Mesendoderm (in vitro differentiated cells): ENCODE results near the gene CNPY3.
"Not testable (repeated sequence)": the region's sequence is repeated elsewhere in the genome, so short reads cannot be mapped to it uniquely, and the experiment has no call there.

Experiments
- DNase-seq: peaks from one replicate; pipeline ENCODE4 v3.0.0; 2013
- H2AK5ac ChIP-seq: 2 replicates; pipeline ENCODE4 v1.6.1; 2013; ENCODE audit warnings: low read length, inconsistent platforms
- H2BK120ac ChIP-seq: 2 replicates; pipeline ENCODE4 v1.6.1; 2013; ENCODE audit warnings: low read depth, mild to moderate bottlenecking, low read length, moderate library complexity, mixed read lengths
- H2BK15ac ChIP-seq: replicated peaks from 2 replicates; pipeline ENCODE4 v1.6.1; 2013; ENCODE audit warnings: low read depth, mild to moderate bottlenecking, moderate library complexity
- H2BK5ac ChIP-seq: 2 replicates; pipeline ENCODE4 v1.6.1; 2013; ENCODE audit warnings: low read length, inconsistent platforms
- H3K18ac ChIP-seq: 2 replicates; pipeline ENCODE4 v1.6.1; 2013; ENCODE audit warnings: mild to moderate bottlenecking, low read length, mixed read lengths
- H3K23ac ChIP-seq: one replicate; pipeline ENCODE4 v1.6.1; 2013; ENCODE audit warnings: low read length
- H3K27ac ChIP-seq: 2 replicates; pipeline ENCODE4 v1.5.1; 2013; ENCODE audit warnings: low read depth, mild to moderate bottlenecking, inconsistent platforms, low read length, moderate library complexity
- H3K27me3 ChIP-seq: 2 replicates; pipeline ENCODE4 v1.6.1; 2013; ENCODE audit warnings: low read length, control low read depth, mild to moderate bottlenecking, inconsistent platforms; ENCODE audit not compliant: insufficient read depth, poor library complexity
- H3K36me3 ChIP-seq: 2 replicates; pipeline ENCODE4 v1.6.1; 2013; ENCODE audit warnings: low read length, inconsistent platforms; ENCODE audit not compliant: control insufficient read depth, insufficient read depth
- H3K4ac ChIP-seq: one replicate; pipeline ENCODE4 v1.6.1; 2013; ENCODE audit warnings: low read depth, mild to moderate bottlenecking, low read length, moderate library complexity
- H3K4me1 ChIP-seq: 2 replicates; pipeline ENCODE4 v1.6.1; 2013; ENCODE audit warnings: low read depth, low read length, inconsistent platforms; ENCODE audit not compliant: control insufficient read depth
- H3K4me2 ChIP-seq: 2 replicates; pipeline ENCODE4 v1.6.1; 2013; ENCODE audit warnings: low read length
- H3K4me3 ChIP-seq: 2 replicates; pipeline ENCODE4 v1.5.1; 2013; ENCODE audit warnings: mild to moderate bottlenecking, low read length
- H3K56ac ChIP-seq: one replicate; pipeline ENCODE4 v1.6.1; 2013; ENCODE audit warnings: low read length
- H3K79me1 ChIP-seq: 2 replicates; pipeline ENCODE4 v1.6.1; 2013; ENCODE audit warnings: low read length, inconsistent platforms
- H3K79me2 ChIP-seq: 2 replicates; pipeline ENCODE4 v1.6.1; 2013; ENCODE audit warnings: mild to moderate bottlenecking, low read length; ENCODE audit not compliant: control insufficient read depth, insufficient read depth
- H3K9ac ChIP-seq: 2 replicates; pipeline ENCODE4 v1.6.1; 2013; ENCODE audit warnings: low read length, inconsistent platforms
- H4K5ac ChIP-seq: one replicate; pipeline ENCODE4 v1.6.1; 2013; ENCODE audit warnings: low read length
- H4K8ac ChIP-seq: one replicate; pipeline ENCODE4 v1.6.1; 2013; ENCODE audit warnings: low read depth, mild to moderate bottlenecking, control low read depth, low read length, moderate library complexity
- WGBS: extraction: QIAGEN DNeasy Blood & Tissue Kit; methylation state at CpG from one replicate; pipeline ENCODE4 v1.1.7; 2013; ENCODE audit warnings: low lambda C conversion rate, missing lambda C conversion rate; ENCODE audit not compliant: insufficient coverage; ENCODE audit errors: extremely low coverage; 5-methylcytosine and 5-hydroxymethylcytosine counted together

The CNPY3 gene

GRCh38 chr6:42938987-42939809 is 9.9 kb downstream of the CNPY3 start:
- no peak overlapping the region for H3K56ac ChIP-seq
- DNase-seq: no peak
- H3K18ac ChIP-seq: no peak overlapping the region
- no CpG with 5 or more reads among the region's 9 CpGs for WGBS
- no peak overlapping the region for H4K8ac ChIP-seq
- H3K4me3 ChIP-seq: no peak overlapping the region
- H2AK5ac ChIP-seq: no peak overlapping the region
- H3K79me2 ChIP-seq: peaks cover 3% of the 10 kb centered on the region
- peaks cover 4% of the 10 kb centered on the region for H3K79me1 ChIP-seq
- no peak overlapping the region for H2BK120ac ChIP-seq
- no peak overlapping the region for H2BK15ac ChIP-seq
- no peak overlapping the region for H3K27ac ChIP-seq
- H3K4me1 ChIP-seq: no peaks in the 10 kb centered on the region
- no peak overlapping the region for H2BK5ac ChIP-seq
- H3K36me3 ChIP-seq: peaks cover 6% of the 10 kb centered on the region
- H3K23ac ChIP-seq: no peak overlapping the region
- H3K4me2 ChIP-seq: no peak overlapping the region
- H3K27me3 ChIP-seq: no peaks in the 10 kb centered on the region
- no peak overlapping the region for H3K4ac ChIP-seq
- no peak overlapping the region for H3K9ac ChIP-seq
- H4K5ac ChIP-seq: no peak overlapping the region

DNA sequence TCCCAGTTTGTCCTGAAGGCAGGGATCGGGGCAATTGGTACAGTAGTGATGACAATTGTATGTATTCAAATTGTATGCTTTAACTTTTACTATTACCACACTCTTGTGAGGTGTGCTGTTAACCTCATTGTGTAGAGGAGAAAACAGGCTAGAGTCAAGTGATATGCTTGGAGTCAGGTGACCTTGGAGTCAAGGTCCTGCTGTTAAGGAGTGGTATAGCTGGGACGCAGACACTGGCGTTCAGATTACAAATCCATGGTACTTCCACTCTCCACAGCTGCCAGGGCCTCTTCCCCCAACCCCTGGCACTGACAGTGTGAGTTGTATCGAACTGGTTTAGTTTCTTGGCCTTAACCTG is 10.5 kb downstream of the CNPY3 start:
- no peak overlapping the region for H3K4me3 ChIP-seq
- H3K36me3 ChIP-seq: peaks cover 4% of the 10 kb centered on the region
- no peak overlapping the region for H3K4ac ChIP-seq
- H2BK15ac ChIP-seq: no peak overlapping the region
- no peak overlapping the region for H3K27ac ChIP-seq
- no peak overlapping the region for H2BK5ac ChIP-seq
- no peak overlapping the region for H3K9ac ChIP-seq
- H3K56ac ChIP-seq: no peak overlapping the region
- peaks cover 1% of the 10 kb centered on the region for H3K79me1 ChIP-seq
- no peak overlapping the region for H4K8ac ChIP-seq
- H3K27me3 ChIP-seq: no peaks in the 10 kb centered on the region
- H3K4me2 ChIP-seq: no peak overlapping the region
- no CpG with 5 or more reads among the region's 4 CpGs for WGBS
- H2AK5ac ChIP-seq: no peak overlapping the region
- no peak overlapping the region for H3K23ac ChIP-seq
- no peak for DNase-seq
- H3K79me2 ChIP-seq: no peaks in the 10 kb centered on the region
- no peak overlapping the region for H3K18ac ChIP-seq
- no peak overlapping the region for H2BK120ac ChIP-seq
- no peak overlapping the region for H4K5ac ChIP-seq
- no peaks in the 10 kb centered on the region for H3K4me1 ChIP-seq

- no peak overlapping the region for H3K56ac ChIP-seq
- H4K5ac ChIP-seq: no peak overlapping the region
- no peak overlapping the region for H3K27ac ChIP-seq
- no peak overlapping the region for H2BK5ac ChIP-seq
- H3K4me1 ChIP-seq: no peaks in the 10 kb centered on the region
- peaks cover 1% of the 10 kb centered on the region for H3K79me1 ChIP-seq
- H3K4me3 ChIP-seq: no peak overlapping the region
- no peak overlapping the region for H3K4me2 ChIP-seq
- no peak overlapping the region for H3K23ac ChIP-seq
- DNase-seq: no peak
- no peak overlapping the region for H4K8ac ChIP-seq
- H3K36me3 ChIP-seq: peaks cover 4% of the 10 kb centered on the region
- no peaks in the 10 kb centered on the region for H3K79me2 ChIP-seq
- H3K27me3 ChIP-seq: no peaks in the 10 kb centered on the region
- no peak overlapping the region for H2BK120ac ChIP-seq
- H3K4ac ChIP-seq: no peak overlapping the region
- no peak overlapping the region for H3K18ac ChIP-seq
- no peak overlapping the region for H2AK5ac ChIP-seq
- no peak overlapping the region for H3K9ac ChIP-seq
- H2BK15ac ChIP-seq: no peak overlapping the region
- no CpG with 5 or more reads among the region's 6 CpGs for WGBS
These were observed 11.3 kb downstream of the CNPY3 start for GRCh38 chr6:42940493-42941045.

- not testable (repeated sequence) for H3K56ac ChIP-seq, H3K27me3 ChIP-seq, H3K79me1 ChIP-seq, H2BK120ac ChIP-seq, H4K8ac ChIP-seq, DNase-seq, H3K36me3 ChIP-seq, H3K4me1 ChIP-seq, H2BK5ac ChIP-seq, H3K27ac ChIP-seq, H4K5ac ChIP-seq, H3K4ac ChIP-seq, H3K18ac ChIP-seq, H2BK15ac ChIP-seq, H3K79me2 ChIP-seq, H3K9ac ChIP-seq, H2AK5ac ChIP-seq, H3K23ac ChIP-seq, H3K4me2 ChIP-seq, H3K4me3 ChIP-seq
- no CpG with 5 or more reads among the region's 5 CpGs for WGBS
These were observed 12.1 kb downstream of the CNPY3 start for GRCh38 chr6:42941356-42941755.

DNA sequence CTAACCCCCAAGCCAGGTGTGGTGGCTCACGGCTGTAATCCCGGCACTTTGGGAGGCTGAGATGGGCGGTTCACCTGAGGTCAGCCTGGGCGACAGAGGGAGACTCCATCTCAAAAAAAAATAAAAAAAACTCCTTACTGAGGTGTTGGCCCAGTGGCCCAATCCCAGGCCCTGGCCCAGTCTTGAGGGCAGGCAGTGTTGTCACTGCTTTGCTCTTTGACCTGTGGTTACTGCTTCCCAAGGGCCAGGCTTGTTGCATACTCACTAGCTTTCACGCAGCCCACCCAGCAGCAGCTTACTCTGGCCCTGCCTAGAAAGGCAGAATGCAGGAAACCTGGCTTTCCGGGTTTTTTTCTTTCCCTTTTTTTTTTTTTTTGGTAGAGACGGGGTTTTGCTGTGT is 13.2 kb downstream of the CNPY3 start:
- no peak overlapping the region for H3K4ac ChIP-seq
- H3K36me3 ChIP-seq: peaks cover 1% of the 10 kb centered on the region
- H3K23ac ChIP-seq: no peak overlapping the region
- no peak for DNase-seq
- H3K79me1 ChIP-seq: no peaks in the 10 kb centered on the region
- H3K4me3 ChIP-seq: no peak overlapping the region
- H4K8ac ChIP-seq: no peak overlapping the region
- no peak overlapping the region for H2BK120ac ChIP-seq
- no peaks in the 10 kb centered on the region for H3K4me1 ChIP-seq
- H3K56ac ChIP-seq: no peak overlapping the region
- no peak overlapping the region for H3K27ac ChIP-seq
- H2AK5ac ChIP-seq: no peak overlapping the region
- no peak overlapping the region for H3K18ac ChIP-seq
- no peaks in the 10 kb centered on the region for H3K79me2 ChIP-seq
- H3K27me3 ChIP-seq: no peaks in the 10 kb centered on the region
- WGBS: no CpG with 5 or more reads among the region's 7 CpGs
- H3K9ac ChIP-seq: no peak overlapping the region
- H3K4me2 ChIP-seq: no peak overlapping the region
- no peak overlapping the region for H2BK5ac ChIP-seq
- no peak overlapping the region for H2BK15ac ChIP-seq
- H4K5ac ChIP-seq: no peak overlapping the region

DNA sequence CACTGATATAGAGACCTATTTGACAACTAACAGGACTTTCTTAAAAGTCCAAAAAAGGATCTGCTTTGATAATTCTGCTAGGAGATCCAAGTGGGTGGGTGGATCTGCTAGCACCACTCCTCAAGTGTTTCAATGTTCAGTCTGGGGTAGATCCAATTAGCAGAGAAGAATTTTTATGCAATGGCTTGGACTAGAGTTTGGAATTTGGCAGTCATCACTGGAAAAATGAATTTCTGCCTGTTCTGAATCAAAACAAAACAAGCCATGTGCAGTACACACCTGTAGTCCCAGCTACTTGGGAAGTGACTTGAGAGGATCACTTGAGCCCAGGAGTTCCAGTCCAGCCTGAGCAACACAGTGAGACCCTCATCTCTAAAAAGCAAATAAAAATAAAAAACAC is 18.7 kb downstream of the CNPY3 start:
- no peak overlapping the region for H2BK15ac ChIP-seq
- no peak overlapping the region for H4K5ac ChIP-seq
- H3K79me1 ChIP-seq: no peaks in the 10 kb centered on the region
- DNase-seq: no peak
- H3K4me1 ChIP-seq: no peaks in the 10 kb centered on the region
- no peak overlapping the region for H3K18ac ChIP-seq
- H2AK5ac ChIP-seq: no peak overlapping the region
- H3K56ac ChIP-seq: no peak overlapping the region
- H3K4ac ChIP-seq: no peak overlapping the region
- H3K27me3 ChIP-seq: no peaks in the 10 kb centered on the region
- no peaks in the 10 kb centered on the region for H3K36me3 ChIP-seq
- H3K23ac ChIP-seq: no peak overlapping the region
- H3K9ac ChIP-seq: no peak overlapping the region
- no peak overlapping the region for H4K8ac ChIP-seq
- no peak overlapping the region for H2BK120ac ChIP-seq
- no peak overlapping the region for H3K4me3 ChIP-seq
- no peak overlapping the region for H2BK5ac ChIP-seq
- H3K4me2 ChIP-seq: no peak overlapping the region
- no peaks in the 10 kb centered on the region for H3K79me2 ChIP-seq
- H3K27ac ChIP-seq: no peak overlapping the region
